NCI-H1436 (cell line): ENCODE measurements around the gene OTUD1.
"Not testable (repeated sequence)": the region's sequence is repeated elsewhere in the genome, so short reads cannot be mapped to it uniquely, and the experiment has no call there.

Experiments
- DNase-seq: peaks from one replicate; lab custom pipeline; 2025; lab: John Stamatoyannopoulos, UW

The OTUD1 gene

GRCh38 chr10:23438547-23439451 lies at the start of gene OTUD1:
Gene OTUD1 (plus strand): TSS chr10:23439075. CDS start chr10:23439458, 383 bp downstream.
- peak; percentile 92 for DNase-seq

GRCh38 chr10:23390408-23390807 lies 48.5 kb upstream of the OTUD1 start:
- DNase-seq: not testable (repeated sequence)

GRCh38 chr10:23390809-23391208 lies 48.1 kb upstream of the OTUD1 start:
- no peak for DNase-seq

- DNase-seq: no peak
These were observed 47.1 kb upstream of the OTUD1 start for GRCh38 chr10:23391821-23392220.

- DNase-seq: no peak
These were observed 43.9 kb upstream of the OTUD1 start for GRCh38 chr10:23395017-23395416.

GRCh38 chr10:23396695-23397094 lies 42.2 kb upstream of the OTUD1 start:
- no peak for DNase-seq

GRCh38 chr10:23399701-23400144 lies 39.2 kb upstream of the OTUD1 start:
- DNase-seq: no peak

GRCh38 chr10:23402856-23403255 lies 36.0 kb upstream of the OTUD1 start:
- DNase-seq: no peak

- DNase-seq: no peak
These were observed 35.6 kb upstream of the OTUD1 start for GRCh38 chr10:23403278-23403677.

GRCh38 chr10:23403719-23404118 lies 35.2 kb upstream of the OTUD1 start:
- DNase-seq: no peak

GRCh38 chr10:23404461-23404980 lies 34.4 kb upstream of the OTUD1 start:
- no peak for DNase-seq

- DNase-seq: no peak
These were observed 33.3 kb upstream of the OTUD1 start for GRCh38 chr10:23405540-23405939.

- DNase-seq: no peak
These were observed 32.5 kb upstream of the OTUD1 start for GRCh38 chr10:23406409-23406808.

- DNase-seq: no peak
These were observed 30.4 kb upstream of the OTUD1 start for GRCh38 chr10:23408330-23408976.

- no peak for DNase-seq
These were observed 26.7 kb upstream of the OTUD1 start for GRCh38 chr10:23412223-23412622.

GRCh38 chr10:23413629-23414089 lies 25.2 kb upstream of the OTUD1 start:
- DNase-seq: no peak

- DNase-seq: no peak
These were observed 24.2 kb upstream of the OTUD1 start for GRCh38 chr10:23414658-23415057.

GRCh38 chr10:23417254-23417653 lies 21.6 kb upstream of the OTUD1 start:
- DNase-seq: no peak

GRCh38 chr10:23418051-23418681 lies 20.7 kb upstream of the OTUD1 start:
- no peak for DNase-seq

GRCh38 chr10:23419201-23419600 lies 19.7 kb upstream of the OTUD1 start:
- no peak for DNase-seq

GRCh38 chr10:23419655-23420329 lies 19.1 kb upstream of the OTUD1 start:
- no peak for DNase-seq

GRCh38 chr10:23421397-23421796 lies 17.5 kb upstream of the OTUD1 start:
- DNase-seq: no peak
